Activated naive CD8-positive, alpha-beta T cell treated with anti-CD3 and anti-CD28 coated beads for 36 hours (primary cell): ENCODE measurements around the gene ROR2. TPM values are rescaled to one million over a fixed set of nuclear protein-coding genes. Genes with fewer than 3 reads are reported as not detected.

ENCODE experiments used
- DNase-seq: peaks from one replicate; pipeline ENCODE4 v3.0.0; 2021
- H3K27ac Mint-ChIP-seq: one replicate; pipeline ENCODE4 v1.8.0; 2022; ENCODE audit warnings: mild to moderate bottlenecking, moderate library complexity, mixed read lengths
- H3K27me3 Mint-ChIP-seq: one replicate; pipeline ENCODE4 v1.8.0; 2022; ENCODE audit warnings: mild to moderate bottlenecking, mixed read lengths
- H3K36me3 Mint-ChIP-seq: one replicate; pipeline ENCODE4 v1.8.0; 2021; ENCODE audit warnings: mild to moderate bottlenecking, mixed read lengths
- H3K4me1 Mint-ChIP-seq: one replicate; pipeline ENCODE4 v1.8.0; 2021; ENCODE audit warnings: mixed read lengths
- H3K4me3 Mint-ChIP-seq: one replicate; pipeline ENCODE4 v1.8.0; 2022; ENCODE audit warnings: mild to moderate bottlenecking, moderate library complexity, mixed read lengths
- H3K9me3 Mint-ChIP-seq: one replicate; pipeline ENCODE4 v1.8.0; 2022; ENCODE audit warnings: mixed read lengths
- total RNA-seq, 2 experiments: library from RNA; stranded (reverse); gene quantifications; one replicate each; pipeline ENCODE4 v1.2.3, GENCODE V29; 2021

ROR2 gene
- total RNA-seq, 2 experiments from 2014 or later: not detected

DNA sequence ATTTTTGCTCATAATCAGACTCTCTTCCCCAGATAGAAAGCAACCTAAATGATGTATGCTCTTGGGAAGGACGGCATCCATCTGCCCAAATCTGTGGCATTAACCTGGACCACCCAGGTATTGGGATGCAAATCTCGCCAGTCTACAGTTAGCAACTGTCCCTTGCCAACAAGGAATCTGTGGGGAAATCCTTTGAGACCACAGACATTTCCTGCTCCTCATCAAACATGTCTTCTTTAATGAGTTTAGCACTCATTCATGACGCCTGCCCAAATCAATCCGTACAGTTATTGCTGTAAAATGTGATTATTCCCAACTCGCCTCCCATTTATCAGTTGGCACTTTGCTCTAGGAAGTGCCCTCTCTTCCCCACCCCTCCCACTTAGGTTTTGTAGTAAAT lies 7.8 kb downstream of the ROR2 start:
- Mint-ChIP-seq H3K27me3 (peaks cover 39% of the 10 kb centered on the region), H3K36me3 (no peaks in the 10 kb centered on the region), H3K9me3 (no peaks in the 10 kb centered on the region), H3K27ac (no peak overlapping the region), H3K4me1 (no peaks in the 10 kb centered on the region), H3K4me3 (no peak overlapping the region)
- DNase-seq: no peak

DNA sequence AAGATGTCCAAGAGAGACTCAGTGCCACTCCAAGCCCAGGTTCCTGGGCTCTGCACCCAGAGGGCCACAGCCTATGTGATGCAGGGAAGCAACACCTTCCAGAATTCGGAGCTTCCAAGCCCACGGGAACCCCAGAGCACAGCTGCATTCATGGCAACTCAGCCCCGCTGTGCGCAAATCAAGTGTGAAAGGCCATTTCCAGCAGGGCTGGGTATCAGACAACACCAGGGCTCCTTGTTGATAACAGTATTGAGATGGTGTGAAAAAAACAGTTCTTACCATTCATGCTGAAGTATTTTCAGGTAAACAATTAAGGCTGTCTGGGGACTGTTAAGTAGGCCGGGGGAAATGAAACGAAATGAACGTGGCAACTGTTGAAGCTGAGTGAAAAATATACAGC lies 10.1 kb downstream of the ROR2 start:
- no peak overlapping the region for H3K27ac Mint-ChIP-seq
- no peak overlapping the region for H3K4me3 Mint-ChIP-seq
- H3K27me3 Mint-ChIP-seq: peaks cover 23% of the 10 kb centered on the region
- DNase-seq: no peak
- no peaks in the 10 kb centered on the region for H3K9me3 Mint-ChIP-seq
- H3K36me3 Mint-ChIP-seq: no peaks in the 10 kb centered on the region
- H3K4me1 Mint-ChIP-seq: no peaks in the 10 kb centered on the region

DNA sequence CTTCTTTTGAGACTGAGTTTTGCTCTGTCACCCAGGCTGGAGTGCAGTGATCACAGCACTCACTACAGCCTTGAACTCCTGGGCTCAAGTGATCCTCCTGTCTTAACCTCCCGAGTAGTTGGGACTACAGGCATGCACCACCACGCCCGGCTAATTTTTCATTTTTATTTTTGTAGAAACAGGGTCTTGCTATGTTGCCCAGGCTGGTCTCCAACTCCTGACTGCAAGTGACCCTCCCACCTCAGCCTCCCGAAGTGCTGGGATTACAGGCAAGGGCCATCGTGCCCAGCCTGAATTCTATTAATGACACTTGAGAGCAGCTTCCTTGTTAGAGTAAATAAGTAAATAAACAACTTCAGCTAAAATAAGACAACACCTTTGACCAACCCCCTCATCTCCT lies 12.3 kb downstream of the ROR2 start:
- H3K9me3 Mint-ChIP-seq: no peaks in the 10 kb centered on the region
- no peak overlapping the region for H3K27ac Mint-ChIP-seq
- peaks cover 3% of the 10 kb centered on the region for H3K4me1 Mint-ChIP-seq
- no peaks in the 10 kb centered on the region for H3K36me3 Mint-ChIP-seq
- no peak overlapping the region for H3K4me3 Mint-ChIP-seq
- no peak for DNase-seq
- peaks cover 13% of the 10 kb centered on the region for H3K27me3 Mint-ChIP-seq

DNA sequence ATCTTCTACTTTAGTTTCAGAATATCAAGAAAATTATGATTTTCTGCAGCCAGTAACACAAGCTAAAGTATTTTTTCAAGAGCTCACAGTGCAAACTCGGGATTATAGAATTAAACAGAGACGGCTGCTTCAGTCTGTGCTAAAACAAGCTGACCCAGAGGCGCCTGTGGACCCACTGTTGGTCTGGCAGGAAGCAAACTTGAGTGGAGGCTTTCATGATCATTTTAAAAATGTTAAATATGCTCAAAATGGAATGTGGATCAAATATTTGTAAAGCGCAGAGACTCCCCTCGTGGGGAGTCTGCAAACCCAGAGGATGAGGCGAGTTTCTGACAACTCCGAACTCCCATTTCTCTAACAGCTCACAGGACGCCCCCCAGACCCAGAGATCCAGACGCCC lies 13.0 kb downstream of the ROR2 start:
- Mint-ChIP-seq H3K4me1 (peaks cover 3% of the 10 kb centered on the region), H3K36me3 (no peaks in the 10 kb centered on the region), H3K27ac (no peak overlapping the region), H3K27me3 (peaks cover 7% of the 10 kb centered on the region), H3K9me3 (no peaks in the 10 kb centered on the region), H3K4me3 (no peak overlapping the region)
- DNase-seq: no peak

DNA sequence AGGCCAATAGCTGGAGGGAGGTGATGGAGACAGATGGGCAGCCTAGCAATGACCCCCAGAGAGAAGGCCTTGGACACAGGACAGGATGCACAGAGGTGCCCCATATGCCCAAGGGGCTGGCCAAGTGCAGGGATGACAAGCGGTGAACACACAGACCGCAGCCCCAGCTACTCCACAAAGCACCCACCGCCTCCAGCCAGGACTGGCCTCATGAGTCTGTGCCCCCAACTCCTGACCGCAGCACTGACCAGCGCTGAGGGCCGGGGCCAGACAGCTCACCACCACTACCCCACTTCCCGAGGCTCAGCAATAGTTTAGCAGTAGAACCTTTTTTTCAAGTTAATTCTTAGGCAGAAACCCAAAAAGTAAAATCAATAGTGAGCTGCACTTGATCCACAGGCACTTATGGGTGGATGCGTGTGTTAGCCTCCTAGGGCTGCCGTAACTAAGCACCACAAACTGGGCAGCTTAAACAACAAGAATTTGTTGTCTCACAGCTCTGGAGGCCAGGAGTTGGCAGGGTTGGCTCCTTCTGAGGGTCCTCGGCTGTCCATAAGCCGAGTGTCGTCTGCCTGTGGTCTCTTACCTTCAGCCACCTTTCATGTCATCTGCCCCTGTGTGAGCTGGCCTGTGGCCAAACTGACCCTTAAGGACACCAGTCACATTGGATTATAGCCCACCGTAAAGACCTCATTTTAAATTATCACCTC lies 14.1 kb downstream of the ROR2 start:
- Mint-ChIP-seq H3K27me3 (peaks cover 7% of the 10 kb centered on the region), H3K36me3 (no peaks in the 10 kb centered on the region), H3K9me3 (no peaks in the 10 kb centered on the region), H3K4me1 (peaks cover 3% of the 10 kb centered on the region), H3K27ac (no peak overlapping the region), H3K4me3 (no peak overlapping the region)
- DNase-seq: no peak

DNA sequence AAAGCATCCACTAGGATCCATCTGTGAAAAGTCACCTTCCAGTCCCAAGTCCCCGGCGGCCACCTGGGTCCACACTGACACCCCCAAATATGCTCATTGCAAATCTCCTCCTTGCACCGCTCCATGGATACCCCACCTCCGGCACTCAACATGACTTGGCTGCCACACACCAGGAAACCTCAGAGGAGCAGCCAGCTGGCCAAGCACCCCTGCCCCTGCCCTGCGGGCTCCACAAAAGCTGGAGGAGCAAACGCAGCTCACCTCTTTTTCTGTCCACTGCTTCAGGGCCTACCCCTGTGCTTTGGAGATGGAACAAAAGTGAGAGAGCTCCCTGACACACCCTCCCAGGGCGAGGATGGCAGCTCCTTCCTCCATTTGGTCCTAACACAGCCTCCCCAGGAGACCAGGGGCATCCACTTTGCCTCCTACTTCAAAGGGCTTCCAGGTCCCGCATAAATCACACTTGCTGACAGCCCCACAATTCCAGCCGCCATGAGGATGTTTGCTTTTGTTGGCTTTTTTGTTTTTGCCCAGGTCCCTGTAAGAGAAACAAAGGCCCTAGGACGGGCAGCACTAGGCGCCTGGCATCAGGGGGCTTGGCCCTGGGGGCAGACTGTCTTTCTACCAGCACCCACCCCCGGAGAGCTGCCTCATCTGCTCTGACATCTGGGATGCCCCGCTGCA lies 14.8 kb downstream of the ROR2 start:
- no peak for DNase-seq
- Mint-ChIP-seq H3K36me3 (no peaks in the 10 kb centered on the region), H3K27me3 (peaks cover 7% of the 10 kb centered on the region), H3K9me3 (peaks cover 6% of the 10 kb centered on the region), H3K4me3 (no peak overlapping the region), H3K27ac (no peak overlapping the region), H3K4me1 (peaks cover 3% of the 10 kb centered on the region)

DNA sequence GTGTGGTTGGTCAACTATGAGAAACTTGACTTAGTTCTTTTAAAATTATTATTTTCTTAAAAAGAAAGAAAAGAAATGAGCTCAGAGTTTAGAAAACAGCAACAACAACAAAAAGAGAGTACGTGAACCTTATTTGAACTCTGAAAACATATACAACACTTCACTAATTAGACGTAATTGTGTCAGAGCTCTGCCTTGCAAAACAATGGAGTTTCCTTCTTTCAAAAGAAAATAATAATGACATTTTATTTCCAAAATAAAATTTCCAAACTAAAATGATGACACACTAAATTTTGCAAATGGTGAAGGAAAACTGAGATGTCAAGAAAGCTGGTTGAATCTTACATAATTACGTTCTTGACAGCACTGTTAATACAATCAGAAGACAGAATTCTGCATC lies 15.4 kb downstream of the ROR2 start:
- Mint-ChIP-seq H3K27ac (no peak overlapping the region), H3K36me3 (no peaks in the 10 kb centered on the region), H3K4me1 (peaks cover 3% of the 10 kb centered on the region), H3K4me3 (no peak overlapping the region), H3K27me3 (peaks cover 7% of the 10 kb centered on the region), H3K9me3 (peaks cover 8% of the 10 kb centered on the region)
- no peak for DNase-seq

DNA sequence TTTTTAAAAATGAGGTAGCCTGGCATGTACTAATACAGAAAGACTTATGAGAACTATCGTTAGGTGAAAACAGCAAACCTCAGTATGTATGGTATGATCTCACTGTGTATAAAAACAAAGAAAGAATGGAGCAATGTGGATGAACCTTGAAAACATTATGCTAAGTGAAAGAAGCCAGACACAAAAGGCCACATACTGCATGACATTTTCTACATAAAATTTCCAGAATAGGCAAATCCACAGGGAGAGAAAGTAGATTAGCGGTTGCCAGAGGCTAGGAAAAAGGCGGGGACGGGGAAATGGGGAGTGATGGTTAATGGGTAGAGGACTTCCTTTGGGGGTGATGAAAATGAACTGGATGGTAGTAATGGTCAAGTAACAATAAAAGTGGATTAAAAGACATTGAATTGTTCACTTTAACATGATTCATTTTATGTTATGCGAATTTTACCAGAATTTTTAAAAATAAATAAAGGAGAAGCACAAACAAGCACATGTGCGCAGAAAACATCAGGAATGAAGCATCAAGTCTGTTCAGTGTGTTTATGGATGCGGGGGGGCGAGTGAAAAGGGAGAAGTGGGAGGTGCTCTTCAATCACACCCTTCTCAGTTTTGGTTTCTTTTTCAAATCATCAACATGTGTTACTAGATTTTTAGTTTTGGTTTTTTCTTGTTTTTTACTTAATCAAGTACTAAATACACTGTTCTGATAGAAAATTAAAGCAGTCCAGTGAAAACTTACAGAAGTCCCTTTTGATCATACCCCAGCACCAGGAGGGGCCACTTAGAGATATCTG lies 16.3 kb downstream of the ROR2 start:
- Mint-ChIP-seq H3K4me3 (no peak overlapping the region), H3K9me3 (peaks cover 13% of the 10 kb centered on the region), H3K36me3 (no peaks in the 10 kb centered on the region), H3K27ac (no peak overlapping the region), H3K4me1 (peaks cover 3% of the 10 kb centered on the region), H3K27me3 (peaks cover 7% of the 10 kb centered on the region)
- no peak for DNase-seq

DNA sequence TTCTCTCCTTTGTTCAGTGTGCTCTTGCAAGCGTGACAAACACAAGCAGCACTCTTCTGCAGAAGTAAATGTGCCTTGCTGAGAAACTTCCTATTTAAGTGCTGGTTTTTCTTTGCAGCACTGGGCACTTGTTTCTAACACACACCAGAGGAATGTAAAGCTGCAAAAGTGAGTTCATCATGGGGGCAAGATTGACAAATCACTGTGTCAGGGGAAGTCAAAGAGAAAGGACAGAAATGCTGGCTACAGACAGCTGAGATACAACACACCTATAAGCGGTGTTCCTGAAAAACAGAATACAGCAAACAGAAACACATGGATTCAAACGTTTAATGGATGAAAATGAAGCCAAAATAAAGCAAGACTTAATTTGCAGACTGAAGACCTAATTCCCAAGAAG lies 19.6 kb downstream of the ROR2 start:
- Mint-ChIP-seq H3K27ac (no peak overlapping the region), H3K9me3 (peaks cover 17% of the 10 kb centered on the region), H3K4me3 (no peak overlapping the region), H3K4me1 (peaks cover 3% of the 10 kb centered on the region), H3K36me3 (no peaks in the 10 kb centered on the region), H3K27me3 (peaks cover 7% of the 10 kb centered on the region)
- DNase-seq: no peak

DNA sequence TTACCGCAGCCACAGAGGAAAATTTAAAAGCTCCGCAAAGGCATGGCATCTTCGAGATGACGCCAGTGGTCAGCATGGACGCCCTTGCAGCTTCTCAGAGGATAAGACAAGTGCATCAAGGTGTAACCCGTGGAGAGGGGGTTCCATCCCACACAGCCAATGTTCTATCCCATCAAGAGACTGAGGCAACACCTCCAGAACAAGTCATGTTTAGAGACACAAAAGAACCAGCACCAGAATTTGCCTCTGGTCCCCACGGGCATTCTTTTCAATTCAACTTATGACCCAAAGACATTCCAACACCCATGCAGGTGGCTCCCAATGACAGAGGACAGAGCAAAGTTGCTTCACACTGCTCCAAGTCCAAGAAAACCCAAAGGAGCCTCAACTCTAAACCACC lies 20.7 kb downstream of the ROR2 start:
- Mint-ChIP-seq H3K4me1 (peaks cover 3% of the 10 kb centered on the region), H3K27ac (no peak overlapping the region), H3K9me3 (peaks cover 17% of the 10 kb centered on the region), H3K27me3 (peaks cover 7% of the 10 kb centered on the region), H3K36me3 (no peaks in the 10 kb centered on the region), H3K4me3 (no peak overlapping the region)
- no peak for DNase-seq

DNA sequence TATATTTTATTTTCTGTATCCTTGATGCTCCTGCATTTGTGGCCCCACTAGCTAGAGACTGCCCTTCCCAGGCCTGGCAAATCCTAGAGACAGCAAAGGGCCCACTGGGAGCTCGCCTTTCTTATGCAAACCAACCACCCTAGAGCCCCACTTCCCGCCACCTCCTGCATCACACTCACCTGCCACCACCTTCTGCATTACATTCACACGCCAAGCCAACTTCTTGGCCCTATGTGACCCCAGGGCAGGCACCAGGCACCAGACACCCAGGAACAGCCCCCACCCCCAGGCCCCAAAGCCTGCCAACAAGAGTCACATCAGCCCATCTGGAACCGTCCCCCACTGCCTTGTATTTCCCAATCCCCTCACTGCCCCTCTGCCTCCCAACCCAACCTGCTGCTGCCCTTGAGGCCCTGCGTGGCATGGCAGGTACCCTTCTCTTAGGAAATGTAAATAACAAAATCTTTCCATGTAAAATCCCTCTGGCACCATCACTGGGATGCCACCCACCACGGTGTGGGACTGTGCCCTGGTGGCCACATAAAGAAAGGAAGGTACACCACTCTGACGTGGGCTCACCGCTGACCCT lies 22.0 kb downstream of the ROR2 start:
- H3K9me3 Mint-ChIP-seq: peaks cover 17% of the 10 kb centered on the region
- H3K4me1 Mint-ChIP-seq: no peaks in the 10 kb centered on the region
- H3K36me3 Mint-ChIP-seq: no peaks in the 10 kb centered on the region
- H3K4me3 Mint-ChIP-seq: no peak overlapping the region
- no peak overlapping the region for H3K27ac Mint-ChIP-seq
- H3K27me3 Mint-ChIP-seq: peaks cover under 1% of the 10 kb centered on the region
- DNase-seq: no peak

DNA sequence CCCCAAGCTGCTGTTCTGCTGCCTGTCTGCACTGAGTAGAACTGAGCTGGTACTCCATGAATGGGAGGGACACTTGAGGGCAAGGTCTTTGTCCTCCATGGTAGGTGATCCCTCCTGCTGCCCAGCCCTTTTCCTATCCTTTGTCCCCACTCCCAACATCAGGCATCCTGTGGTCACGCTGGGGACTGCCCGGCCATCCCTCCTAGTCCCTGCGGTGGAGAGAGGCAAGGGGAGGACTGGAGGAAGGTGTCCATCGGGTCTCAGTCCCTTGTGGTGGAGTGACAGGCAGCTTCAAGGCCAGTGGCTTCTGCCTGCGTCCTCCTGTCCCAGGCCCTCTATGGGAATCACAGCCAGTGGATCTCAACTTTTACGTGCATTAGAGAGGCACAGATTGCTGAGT lies 25.9 kb downstream of the ROR2 start:
- H3K9me3 Mint-ChIP-seq: peaks cover 6% of the 10 kb centered on the region
- no peak for DNase-seq
- no peak overlapping the region for H3K27ac Mint-ChIP-seq
- H3K4me3 Mint-ChIP-seq: no peak overlapping the region
- no peaks in the 10 kb centered on the region for H3K36me3 Mint-ChIP-seq
- H3K27me3 Mint-ChIP-seq: peaks cover 22% of the 10 kb centered on the region
- no peaks in the 10 kb centered on the region for H3K4me1 Mint-ChIP-seq

DNA sequence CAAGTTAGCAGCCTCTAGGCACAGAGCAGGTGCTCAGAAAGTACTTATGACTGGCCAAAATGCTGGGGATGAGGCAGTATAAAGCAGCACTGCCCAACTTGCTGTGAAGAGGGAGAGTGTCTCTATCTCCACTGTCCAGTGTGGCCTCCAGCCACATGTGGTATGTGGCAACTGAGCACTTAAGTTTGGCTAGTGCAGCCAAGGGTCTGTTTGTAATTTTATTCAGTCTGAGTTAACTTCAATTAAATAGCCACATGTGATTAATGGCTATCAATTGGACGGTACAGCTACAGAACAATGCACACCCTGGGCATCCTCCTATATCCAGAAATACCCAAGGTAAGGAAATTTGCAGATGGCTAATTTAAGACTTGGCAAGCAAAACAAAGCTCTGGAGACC lies 26.9 kb downstream of the ROR2 start:
- H3K4me1 Mint-ChIP-seq: no peaks in the 10 kb centered on the region
- no peak overlapping the region for H3K27ac Mint-ChIP-seq
- H3K9me3 Mint-ChIP-seq: peaks cover 3% of the 10 kb centered on the region
- no peak overlapping the region for H3K4me3 Mint-ChIP-seq
- peaks cover 24% of the 10 kb centered on the region for H3K27me3 Mint-ChIP-seq
- no peak for DNase-seq
- no peaks in the 10 kb centered on the region for H3K36me3 Mint-ChIP-seq

DNA sequence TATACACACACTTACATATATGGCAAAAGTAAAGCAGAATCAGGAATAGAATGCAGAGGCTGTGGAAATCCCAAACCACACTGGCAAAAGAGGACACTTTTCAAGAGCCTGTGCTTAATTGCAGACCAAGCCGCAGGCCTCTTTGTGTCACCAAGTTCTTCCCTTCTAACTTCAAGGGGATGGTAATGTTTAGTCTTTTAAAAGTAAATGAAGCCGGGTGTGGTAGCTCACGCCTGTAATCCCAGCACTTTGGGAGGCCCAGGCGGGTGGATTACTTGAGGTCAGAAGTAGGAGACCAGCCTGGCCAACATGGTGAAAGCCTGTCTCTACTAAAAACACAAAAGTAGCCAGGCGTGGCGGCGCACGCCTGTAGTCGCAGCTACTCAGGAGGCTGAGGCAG lies 28.7 kb downstream of the ROR2 start:
- H3K27ac Mint-ChIP-seq: no peak overlapping the region
- no peak for DNase-seq
- H3K27me3 Mint-ChIP-seq: peaks cover 29% of the 10 kb centered on the region
- no peaks in the 10 kb centered on the region for H3K4me1 Mint-ChIP-seq
- H3K36me3 Mint-ChIP-seq: no peaks in the 10 kb centered on the region
- H3K4me3 Mint-ChIP-seq: no peak overlapping the region
- H3K9me3 Mint-ChIP-seq: no peaks in the 10 kb centered on the region

DNA sequence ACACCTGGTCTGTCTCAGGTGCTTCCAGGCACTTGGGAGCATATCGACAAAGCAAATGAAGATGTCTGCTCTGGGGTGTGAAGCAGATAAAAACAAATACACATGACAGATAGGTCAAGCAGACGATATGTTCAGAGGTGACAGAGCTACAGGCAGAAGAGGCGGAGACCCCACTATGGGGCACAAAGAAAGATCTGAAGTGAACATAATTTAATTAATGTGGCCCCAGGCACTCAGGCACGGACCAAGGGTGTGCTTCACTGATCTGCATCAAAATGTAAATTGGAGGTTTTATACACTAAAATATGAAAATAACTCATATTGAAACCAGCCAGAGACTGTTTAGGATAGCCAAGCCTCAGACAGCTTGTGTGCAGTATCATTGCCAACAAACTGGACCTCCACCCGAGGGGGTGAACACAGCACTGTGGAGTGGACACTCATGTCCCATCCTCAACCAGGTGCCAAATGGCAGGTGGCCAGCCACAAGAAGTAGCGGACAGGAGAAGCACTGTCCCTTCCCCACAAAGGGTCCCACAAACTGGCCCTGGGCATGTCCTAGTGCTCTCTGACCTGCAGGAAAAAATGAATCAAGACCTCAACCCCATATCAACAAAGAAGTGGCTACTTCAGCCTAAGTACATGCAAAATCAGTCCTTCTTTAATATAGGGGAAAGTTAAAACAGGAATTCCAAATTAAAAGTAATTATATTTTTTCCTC lies 29.2 kb downstream of the ROR2 start:
- Mint-ChIP-seq H3K27ac (no peak overlapping the region), H3K9me3 (no peaks in the 10 kb centered on the region), H3K36me3 (no peaks in the 10 kb centered on the region), H3K27me3 (peaks cover 30% of the 10 kb centered on the region), H3K4me1 (no peaks in the 10 kb centered on the region), H3K4me3 (no peak overlapping the region)
- DNase-seq: no peak
